Kidney tubule cell (primary cell): ENCODE data around the gene GTPBP4.
"Not testable (repeated sequence)": the region's sequence is repeated elsewhere in the genome, so short reads cannot be mapped to it uniquely, and the experiment has no call there.

Source experiments
- DNase-seq: peaks from one replicate; pipeline ENCODE4 v3.0.0-alpha.2; 2018; ENCODE audit warnings: low spot score

The GTPBP4 gene

DNA sequence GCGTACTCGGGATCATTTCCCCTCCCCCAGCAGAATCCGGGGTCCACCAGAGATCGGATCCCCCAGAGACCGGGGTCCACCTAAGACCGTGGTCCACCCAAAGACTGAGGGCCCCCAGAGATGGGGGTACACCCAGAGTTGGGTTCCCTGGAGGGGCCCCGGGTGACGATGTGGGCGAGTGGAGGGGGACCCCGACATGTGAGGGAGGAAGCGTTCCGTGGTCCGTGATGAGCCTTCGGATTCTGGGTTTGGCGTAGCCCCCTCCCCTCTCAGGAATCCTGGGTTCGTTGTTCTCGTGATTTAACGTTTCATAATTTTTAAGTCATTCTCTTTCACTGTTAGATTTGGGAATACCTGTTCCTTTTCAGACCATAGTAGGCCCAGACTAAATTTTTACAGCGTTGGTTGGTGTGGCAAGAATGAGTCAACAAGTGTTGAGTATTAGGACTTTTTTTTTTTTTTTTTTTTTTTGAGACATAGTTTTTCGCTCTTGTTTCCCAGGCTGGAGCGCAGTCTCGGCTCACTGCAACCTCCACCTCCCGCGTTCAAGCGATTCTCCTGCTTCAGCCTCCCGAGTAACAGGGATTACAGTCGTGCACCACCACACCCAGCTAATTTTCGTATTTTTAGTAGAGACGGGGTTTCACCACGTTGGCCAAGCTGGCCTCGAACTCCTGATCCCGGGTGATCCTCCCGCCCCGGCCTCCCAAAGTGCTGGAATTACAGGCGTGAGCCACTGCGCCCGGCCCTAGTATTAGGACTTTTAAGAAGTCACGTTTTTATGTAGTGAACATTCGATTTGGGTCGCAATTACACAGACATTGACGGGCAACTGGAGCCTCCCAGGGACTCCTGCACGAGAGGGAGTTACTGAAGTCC lies 672 bp downstream of the GTPBP4 start:
- peak; percentile 29 for DNase-seq

DNA sequence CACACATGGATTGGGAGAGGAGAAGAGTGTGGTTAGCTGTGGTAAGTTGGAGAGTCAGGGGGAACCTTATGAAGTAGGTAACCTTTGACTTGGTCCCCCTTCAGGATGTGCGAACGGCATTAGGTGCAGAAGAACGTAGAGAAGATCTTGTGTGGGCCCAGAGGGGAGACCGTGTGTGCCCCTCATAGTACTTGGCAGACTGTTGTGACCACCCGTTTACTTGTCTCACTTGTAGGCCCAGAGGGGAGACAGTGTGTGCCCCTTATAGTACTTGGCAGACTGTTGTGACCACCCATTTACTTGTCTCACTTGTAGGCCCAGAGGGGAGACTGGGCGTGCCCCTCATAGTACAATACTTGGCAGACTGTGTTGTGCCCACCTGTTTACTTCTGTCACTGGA lies 2.6 kb downstream of the GTPBP4 start:
- DNase-seq, result no peak

DNA sequence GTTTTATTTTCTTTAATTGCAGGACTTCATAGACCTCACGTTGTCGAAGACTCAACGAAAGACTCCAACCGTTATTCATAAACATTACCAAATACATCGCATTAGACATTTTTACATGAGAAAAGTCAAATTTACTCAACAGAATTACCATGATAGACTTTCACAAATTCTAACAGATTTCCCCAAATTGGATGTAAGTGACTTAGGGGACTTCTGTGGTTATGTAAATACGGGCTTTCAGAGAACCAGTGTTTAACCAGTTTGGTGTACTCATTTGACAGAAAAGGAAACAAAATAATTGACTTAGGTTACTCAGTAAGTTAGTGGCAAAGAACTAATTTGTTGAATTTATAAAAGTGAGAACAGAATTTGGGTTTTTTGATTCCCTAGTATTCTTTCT lies 4.2 kb downstream of the GTPBP4 start:
- DNase-seq, result no peak

DNA sequence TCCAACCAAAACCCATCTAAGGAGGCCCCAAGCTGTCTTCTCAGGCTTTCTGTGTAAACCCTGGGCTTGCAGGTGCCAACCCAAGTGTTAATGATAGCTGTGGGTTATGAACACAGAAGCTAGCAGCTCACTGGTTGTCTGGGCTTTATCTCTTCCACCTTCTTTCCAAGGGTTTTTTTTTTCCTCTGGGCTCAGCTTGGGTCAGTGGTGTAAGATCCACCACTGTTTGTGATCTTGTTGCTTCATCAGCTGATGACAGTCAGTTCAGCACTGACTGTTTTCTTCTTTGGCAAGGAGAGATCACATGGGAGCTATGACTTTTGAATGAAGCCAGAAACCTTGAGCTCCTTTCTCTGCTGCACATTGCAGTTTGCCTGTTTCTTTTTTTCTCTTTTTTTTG lies 4.6 kb downstream of the GTPBP4 start:
- no peak for DNase-seq

DNA sequence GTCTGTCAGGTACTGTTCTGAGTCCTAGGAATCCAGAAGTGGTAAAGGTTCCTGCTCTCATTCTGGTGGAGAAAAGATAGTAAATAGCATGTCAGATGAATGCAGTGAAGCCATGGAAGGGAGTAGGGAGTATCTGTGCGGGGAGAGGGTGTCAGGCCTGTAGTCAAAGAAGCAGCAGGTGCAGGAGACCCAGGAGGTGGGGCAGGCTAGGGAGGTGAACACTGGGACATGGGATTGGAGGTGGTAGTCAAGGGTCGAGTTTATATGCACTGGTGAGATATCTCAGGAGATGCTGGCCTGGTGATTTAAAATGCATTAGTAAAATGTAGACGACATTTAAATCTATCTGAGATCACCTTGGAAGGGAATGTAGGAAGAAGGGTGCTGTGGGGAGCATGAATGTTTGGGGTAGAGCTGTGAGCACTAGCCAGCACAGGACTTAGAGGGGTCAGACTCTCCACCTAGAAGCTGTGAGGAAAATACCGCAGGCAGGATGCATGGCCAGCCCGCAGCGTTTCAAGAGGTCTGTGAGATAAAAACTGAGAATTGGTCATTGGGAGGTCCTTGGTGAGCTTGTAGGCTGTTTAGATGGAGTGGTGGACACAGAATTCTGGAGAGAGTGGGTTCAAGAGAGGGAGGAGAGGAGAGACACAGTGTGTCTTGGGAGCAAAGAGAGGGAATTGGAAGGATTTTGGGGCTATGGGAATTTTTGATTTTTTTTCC lies 6.8 kb downstream of the GTPBP4 start:
- no peak for DNase-seq

DNA sequence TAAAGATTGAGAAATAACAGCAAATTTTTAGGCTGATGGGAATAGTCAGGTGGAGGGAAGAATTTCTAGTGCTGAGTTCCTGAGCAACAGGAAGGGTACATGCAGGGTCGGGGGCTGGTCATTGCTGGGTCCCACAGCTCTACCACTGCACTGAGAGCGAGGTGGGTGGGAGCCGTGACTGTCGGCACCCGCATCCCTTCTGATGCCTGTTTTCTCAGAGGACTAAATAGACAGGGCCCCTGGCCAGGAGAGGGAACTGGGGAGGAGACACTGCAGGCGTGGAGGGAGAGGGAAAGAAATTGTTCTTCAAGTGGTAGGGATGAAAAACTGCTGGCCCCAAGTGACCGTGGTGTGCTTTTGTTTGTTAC lies 7.3 kb downstream of the GTPBP4 start:
- DNase-seq, result no peak

DNA sequence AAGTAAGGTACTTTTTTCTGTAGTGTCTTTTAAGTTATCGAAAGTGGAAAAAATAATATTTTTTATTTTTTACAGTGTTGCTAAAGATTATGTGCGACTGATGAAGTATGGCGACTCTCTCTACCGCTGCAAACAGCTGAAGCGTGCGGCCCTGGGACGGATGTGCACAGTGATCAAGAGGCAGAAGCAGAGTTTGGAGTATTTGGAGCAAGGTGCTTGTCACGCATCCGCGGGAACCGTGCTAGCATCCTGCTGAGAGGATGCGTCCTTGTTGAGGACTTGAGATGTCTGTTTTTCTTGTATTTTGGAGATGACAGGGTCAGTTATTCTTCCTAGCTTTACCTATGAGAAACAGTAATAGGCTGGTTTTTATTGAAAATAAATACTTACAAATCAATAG lies 7.8 kb downstream of the GTPBP4 start:
- no peak for DNase-seq

DNA sequence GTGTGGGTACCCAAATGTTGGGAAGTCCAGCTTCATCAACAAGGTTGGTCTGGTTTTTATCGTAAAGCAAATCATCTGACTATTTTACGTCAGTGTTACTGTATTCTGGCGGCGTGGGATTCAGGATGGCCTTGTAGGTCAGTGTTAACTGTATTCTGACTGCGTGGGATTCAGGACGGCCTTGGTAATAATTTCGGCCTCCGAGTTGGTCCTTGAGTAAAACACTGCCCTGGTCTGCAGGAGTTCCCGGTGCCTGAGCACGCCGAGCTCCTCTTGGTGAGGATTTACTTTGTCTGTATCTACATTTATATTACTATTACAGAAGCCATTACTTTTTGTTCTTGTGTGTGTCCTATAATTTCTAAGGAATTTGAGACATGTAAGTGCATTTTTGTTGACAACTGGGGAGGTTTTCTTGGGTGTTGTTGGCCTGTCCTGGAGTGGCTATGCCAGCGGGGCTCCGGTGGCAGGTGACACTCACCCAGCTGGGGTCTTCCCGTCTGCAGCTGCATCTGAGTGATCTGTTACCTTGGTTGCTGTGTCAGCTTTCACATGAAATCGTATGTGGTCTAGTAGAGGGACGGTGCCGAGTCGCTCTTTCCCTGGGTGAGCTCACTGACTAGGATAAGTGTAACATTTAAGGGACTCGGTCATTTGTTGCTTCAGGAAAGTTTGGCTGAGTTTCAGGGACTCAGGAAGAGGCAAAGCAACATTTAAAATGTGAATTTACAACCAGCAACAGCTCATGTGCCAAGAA lies 9.2 kb downstream of the GTPBP4 start:
- no peak for DNase-seq

DNA sequence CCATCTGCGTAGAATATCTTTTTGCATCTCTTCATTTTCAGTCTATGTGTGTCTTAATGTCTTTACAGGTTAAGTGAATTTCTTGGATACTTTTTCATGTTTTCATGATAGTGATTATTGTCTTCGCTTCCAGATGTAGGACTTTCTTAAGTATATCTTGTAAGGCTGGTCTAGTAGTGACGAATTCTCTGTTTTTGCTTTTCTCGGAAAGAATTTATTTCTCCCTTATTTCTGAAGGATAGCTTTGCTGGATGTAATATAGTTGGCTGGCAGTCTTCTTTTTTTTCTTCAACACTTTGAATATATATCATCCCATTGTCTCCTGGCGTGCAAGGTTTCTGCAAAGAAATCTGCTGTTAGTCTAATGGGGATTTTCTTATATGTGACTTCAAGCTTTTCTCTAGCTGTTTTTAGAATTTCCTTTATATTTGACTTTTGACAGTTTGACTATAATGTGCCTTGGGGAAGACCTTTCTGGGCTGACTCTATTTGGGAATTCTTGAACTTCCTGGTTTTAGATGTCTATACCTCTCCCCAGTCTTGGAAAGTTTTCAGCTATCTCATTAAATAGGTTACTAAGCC lies 14.3 kb downstream of the GTPBP4 start:
- no peak for DNase-seq

DNA sequence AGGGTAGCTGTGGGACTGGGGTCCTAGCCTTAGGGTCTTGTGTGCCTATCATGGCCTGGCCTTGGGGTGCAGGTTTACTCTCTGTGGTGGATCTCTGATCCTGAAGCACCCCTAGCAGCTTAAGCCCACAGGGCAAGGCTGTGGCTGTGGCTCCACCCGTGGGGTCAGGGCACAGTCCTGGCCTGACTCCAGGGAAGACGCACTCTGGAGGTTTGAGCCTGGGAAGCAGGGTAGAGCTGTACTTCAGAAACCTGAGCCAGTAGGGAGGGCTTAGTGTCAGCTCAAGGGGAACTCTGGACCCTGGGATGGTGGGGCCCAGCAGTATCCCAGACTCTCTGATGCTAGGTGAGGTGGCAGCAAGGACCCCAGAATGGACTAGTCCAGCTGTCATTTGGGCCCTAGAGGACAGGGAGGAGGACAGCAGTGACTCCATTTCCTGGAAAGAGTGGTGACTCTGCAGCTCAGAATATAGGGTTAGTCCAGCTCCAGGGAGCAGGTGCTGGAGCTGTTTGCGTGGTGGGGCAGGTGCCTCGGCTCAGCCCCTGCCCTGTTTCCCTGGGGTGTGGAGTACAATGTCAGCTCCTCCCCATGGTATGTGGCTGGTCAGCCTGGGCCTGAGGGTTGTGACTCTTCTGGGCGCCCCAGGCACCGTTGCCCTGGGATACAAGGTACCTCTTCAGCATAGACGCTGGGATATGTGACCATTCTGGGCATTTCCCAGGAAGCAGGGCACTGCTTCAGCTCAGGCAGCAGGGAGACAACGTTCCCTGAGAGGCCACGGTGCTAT lies 15.8 kb downstream of the GTPBP4 start:
- DNase-seq, result no peak

DNA sequence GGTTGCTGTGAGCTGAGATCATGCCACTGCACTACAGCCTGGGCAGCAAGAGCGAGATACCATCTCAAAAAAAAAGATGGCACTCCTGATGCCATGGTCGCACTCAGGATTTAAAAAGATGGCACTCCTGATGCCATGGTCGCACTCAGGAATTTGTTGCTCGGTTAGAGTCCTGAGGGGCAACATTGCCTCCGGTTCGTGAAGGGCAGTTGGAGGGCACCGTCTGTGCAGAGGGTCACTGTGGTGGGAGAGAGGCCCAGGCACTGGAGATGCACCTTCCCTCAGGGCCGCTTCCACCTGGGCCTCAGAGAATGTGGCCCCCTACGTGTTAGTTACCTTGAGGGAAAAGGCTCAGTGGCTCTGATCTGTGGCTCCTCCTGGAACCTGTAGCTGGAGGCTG lies 18.3 kb downstream of the GTPBP4 start:
- no peak for DNase-seq

DNA sequence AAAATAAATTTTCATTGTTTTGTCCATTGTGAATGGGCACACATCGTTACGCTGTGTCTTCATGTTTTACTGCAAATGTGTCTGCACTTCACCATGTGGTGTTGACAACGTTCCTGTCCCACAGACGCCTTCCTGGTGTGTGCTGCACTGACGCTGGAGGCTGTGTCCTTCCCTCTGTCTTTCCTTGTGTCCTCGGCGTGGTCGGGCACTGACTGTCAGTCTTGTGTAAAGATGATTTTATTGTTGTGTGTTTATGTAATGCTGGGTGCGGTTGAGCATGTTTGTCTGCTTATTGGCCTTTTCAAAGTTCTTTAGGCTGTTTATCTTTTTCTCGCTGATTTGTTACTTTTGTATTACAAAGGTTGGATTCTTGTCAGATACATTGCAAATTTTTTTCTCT lies 19.3 kb downstream of the GTPBP4 start:
- no peak for DNase-seq

DNA sequence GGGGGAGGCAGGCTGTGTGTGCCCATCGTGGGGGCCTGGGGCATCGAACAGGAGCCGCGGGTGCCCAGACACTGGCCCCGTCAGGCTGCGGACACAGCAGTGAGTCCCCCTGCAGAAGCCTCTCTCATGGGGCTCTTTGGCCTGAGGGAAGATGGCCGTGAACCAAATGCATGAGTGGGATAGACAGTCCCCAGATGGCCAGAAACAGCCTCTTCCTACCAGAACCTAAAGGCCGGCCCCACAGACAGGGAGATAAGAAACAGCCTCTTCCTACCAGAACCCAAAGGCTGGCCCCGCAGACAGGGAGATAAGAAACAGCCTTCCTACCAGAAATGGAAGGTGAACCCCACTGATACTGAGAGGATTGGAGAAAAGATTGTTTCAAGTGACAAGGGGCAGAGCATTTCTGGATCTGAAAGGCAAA lies 20.8 kb downstream of the GTPBP4 start:
- no peak for DNase-seq

DNA sequence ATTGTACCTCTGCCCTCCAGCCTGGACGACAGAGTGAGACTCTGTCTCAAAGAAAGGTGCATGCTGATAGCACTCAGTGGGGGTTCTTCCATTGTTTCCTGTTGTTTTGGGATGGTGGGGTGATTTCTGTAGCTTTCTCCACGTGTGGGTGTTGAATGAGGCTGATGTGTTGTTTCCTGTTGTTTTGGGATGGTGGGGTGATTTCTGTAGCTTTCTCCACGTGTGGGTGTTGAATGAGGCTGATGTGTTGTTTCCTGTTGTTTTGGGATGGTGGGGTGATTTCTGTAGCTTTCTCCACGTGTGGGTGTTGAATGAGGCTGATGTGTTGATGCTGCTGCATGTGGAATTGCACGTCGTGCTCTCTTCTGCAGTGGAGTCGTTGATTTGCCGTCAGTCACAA lies 21.7 kb downstream of the GTPBP4 start:
- not testable (repeated sequence) for DNase-seq

DNA sequence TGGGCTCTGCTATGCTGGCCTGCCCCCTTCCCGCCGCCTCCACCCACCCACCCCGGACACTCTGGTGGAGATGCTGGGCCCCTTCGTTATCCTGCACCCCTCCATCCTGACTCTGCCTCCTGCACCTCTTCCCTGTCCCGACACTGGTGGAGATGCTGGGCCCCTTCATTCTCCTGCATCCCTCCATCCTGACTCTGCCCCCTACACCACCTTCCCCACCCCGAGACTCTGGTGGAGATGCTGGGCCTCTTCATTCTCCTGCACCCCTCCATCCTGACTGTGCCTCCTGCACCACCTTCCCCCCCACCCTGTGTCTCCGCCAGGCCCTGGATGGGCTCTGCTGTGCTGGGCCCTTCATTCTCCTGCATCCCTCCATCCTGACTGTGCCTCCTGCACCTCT lies 22.5 kb downstream of the GTPBP4 start:
- no peak for DNase-seq

DNA sequence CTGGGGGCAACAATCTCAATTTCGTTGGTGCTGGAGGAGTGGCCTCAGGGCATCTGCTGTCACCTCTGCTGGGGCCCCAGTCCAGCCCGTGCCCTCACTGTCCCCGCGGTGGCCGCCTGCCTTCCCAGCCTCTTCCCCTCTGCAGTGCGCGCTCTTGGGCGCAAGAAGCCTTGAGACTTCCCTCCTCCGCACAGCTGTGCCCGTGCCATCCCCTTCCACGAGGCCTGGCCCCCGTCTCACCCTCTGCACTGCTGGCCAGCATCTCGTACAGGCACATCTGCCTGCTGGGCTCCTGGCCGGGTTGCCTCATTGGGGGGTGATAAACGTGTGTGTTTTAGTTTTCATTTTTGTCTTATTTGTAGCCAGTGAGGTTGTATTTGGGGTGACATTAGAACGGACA lies 23.5 kb downstream of the GTPBP4 start:
- DNase-seq, result no peak

DNA sequence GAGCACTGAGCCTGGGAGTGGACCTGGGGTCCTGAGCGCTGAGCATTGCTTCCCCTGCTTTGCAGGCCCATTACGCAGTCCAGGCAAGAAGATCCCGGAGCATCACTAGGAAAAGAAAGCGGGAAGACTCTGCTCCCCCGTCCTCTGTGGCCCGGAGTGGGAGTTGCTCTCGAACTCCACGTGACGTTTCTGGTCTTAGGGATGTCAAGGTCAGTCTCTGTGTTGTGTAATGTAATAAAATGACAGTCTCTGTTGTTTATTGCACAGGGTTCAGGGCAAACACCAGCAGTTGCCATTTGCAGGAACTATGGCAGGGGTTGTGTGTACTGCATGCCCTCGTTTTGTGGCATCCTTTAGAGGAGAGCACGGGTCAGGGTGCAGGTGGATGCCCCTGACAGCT lies 27.5 kb downstream of the GTPBP4 start:
- no peak for DNase-seq

DNA sequence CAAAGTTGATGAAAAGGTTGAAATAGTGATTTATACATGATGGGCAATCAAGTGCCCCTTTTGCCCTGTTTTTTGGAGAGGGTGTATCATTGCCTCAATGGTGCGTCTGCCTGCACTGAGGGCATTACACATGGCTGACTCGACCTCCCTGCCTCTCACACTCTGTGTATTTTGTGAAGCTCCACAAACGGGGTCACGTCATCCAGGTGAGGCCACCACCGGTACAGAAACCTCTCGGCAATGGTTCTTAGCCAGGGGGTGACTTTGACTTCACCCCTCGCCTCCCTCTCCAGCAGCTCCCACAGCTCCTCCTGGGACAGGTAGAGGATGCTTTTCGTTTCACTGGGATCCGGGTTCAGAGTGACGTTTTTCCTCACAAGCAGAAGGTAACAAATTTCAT lies 31.1 kb downstream of the GTPBP4 start:
- no peak for DNase-seq

DNA sequence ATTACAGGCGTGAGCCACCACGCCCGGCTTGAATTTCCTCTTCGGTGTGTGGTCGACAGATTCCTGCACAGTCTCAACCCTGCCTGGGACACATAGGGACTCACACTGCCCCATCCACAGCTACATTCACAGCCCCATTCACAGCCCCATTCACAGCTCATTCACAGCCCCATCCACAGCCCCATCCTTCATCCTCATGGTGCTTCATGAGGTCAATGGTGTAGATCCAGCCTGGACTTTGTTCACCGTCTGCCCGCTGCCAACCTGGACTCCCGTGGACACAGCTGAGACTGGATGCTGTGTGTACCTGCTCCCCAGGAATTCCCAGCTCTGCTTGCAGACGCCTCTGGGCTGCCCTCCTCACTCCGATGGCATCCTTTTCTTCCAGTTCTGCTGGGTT lies 32.2 kb downstream of the GTPBP4 start:
- no peak for DNase-seq

DNA sequence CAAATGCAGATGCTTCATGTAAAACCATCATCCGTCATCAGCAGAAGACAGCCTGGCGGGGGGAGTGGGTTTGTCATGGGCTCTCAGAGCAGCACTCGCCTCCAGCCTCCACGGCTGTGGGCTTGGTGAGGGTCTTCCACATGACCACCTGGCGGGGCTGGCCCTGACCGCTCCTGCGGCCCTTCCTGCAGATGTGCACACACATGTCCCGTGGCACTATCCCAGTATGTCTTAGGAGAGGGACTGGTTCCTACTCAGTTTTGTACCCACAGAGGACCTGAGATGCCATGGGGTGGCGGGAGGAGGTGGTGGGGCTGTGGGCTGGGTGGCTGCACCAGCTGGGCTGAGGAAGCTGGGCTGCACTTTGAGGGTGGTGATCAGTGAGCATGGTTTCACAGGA lies 32.7 kb downstream of the GTPBP4 start:
- no peak for DNase-seq

DNA sequence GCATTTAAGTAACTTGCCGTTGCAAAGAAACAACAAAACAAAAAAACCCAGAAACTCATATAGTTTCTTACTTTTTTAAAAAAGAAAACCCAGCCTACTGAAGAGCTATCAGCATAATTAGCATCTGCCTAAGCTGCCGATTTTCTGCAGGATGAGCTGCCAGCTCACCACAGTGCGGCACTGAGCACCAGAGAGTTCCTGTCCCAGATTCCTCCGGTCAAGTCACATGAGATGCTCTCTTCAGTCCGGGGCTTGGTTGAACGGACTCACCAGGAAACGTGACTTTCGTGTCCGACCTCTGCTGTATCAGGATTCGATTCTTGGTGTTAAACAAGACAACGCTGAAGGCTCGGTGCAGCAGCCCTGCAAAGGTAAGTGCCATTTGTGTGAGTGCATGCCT lies 34.2 kb downstream of the GTPBP4 start:
- no peak for DNase-seq

DNA sequence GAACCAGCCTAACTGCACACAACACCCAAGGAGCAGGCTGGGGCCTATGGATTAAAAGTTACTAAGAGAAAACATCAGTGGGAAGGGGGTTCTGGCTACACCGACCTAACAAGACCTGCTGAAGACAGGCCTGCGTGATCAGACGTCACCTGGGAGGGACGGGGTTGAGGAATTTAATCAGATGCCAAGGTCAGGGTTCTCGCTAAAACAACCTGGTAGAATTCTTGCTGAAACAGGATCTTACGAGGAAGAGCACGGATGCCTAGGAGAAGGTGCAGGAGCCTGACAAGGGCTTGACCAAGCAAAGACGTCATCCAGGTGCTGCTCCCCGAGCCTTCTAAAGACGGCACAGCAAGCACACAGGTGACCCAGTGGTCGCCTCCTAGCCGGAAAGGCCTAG lies 35.9 kb downstream of the GTPBP4 start:
- DNase-seq, result no peak
